WTC11 (cell line): ENCODE results near the gene BLM.

Experiments used
- GRHL2 ChIP-seq: fragments of 250-450 bp; sonication (Bioruptor Pico); IDR thresholded peaks from 2 replicates; pipeline ENCODE4 v1.8.0; 2022; ENCODE audit warnings: mild to moderate bottlenecking, moderate library complexity; ENCODE audit not compliant: insufficient replicate concordance, severe bottlenecking
- HMGA2 ChIP-seq: fragments of 250-450 bp; sonication (Bioruptor Pico); IDR thresholded peaks from 2 replicates; pipeline ENCODE4 v1.4.0; 2021; ENCODE audit warnings: mild to moderate bottlenecking, moderate library complexity
- JAZF1 ChIP-seq: fragments of 250-450 bp; sonication (Bioruptor Pico); IDR thresholded peaks from 2 replicates; pipeline ENCODE4 v1.9.0; 2021; ENCODE audit warnings: moderate library complexity, mild to moderate bottlenecking, inconsistent platforms
- NFE2L1 ChIP-seq: sonication (generic); formaldehyde crosslinking; IDR thresholded peaks from 2 replicates; pipeline ENCODE4 v1.8.1; 2023; ENCODE audit warnings: missing genetic modification reagents
- NFYB ChIP-seq: sonication (generic); formaldehyde crosslinking; conservative IDR thresholded peaks from 2 replicates; pipeline ENCODE4 v1.8.0; 2022; ENCODE audit warnings: low read depth, missing genetic modification reagents
- SMAD4 ChIP-seq: sonication (generic); formaldehyde crosslinking; IDR thresholded peaks from 2 replicates; pipeline ENCODE4 v1.8.0; 2022; ENCODE audit warnings: mild to moderate bottlenecking, missing genetic modification reagents
- SP1 ChIP-seq: sonication (generic); formaldehyde crosslinking; conservative IDR thresholded peaks from 2 replicates; pipeline ENCODE4 v1.8.1; 2022; ENCODE audit warnings: missing genetic modification reagents
- TF ChIP-seq, protein P1 (sequence below): fragments of 200-600 bp; IDR thresholded peaks from 2 replicates; pipeline ENCODE4 v1.8.0; 2022; ENCODE audit warnings: antibody characterized with exemption
- TF ChIP-seq, protein P2 (sequence below): sonication (generic); formaldehyde crosslinking; IDR thresholded peaks from 2 replicates; pipeline ENCODE4 v1.8.0; 2022; ENCODE audit warnings: mild to moderate bottlenecking, missing genetic modification reagents
- TF ChIP-seq, protein P3 (sequence below): sonication (generic); formaldehyde crosslinking; IDR thresholded peaks from 2 replicates; pipeline ENCODE4 v1.8.1; 2023; ENCODE audit warnings: mild to moderate bottlenecking, missing genetic modification reagents
- TF ChIP-seq, protein P4 (sequence below): sonication (generic); formaldehyde crosslinking; IDR thresholded peaks from 2 replicates; pipeline ENCODE4 v1.8.0; 2022; ENCODE audit warnings: mild to moderate bottlenecking, missing genetic modification reagents

DNA sequence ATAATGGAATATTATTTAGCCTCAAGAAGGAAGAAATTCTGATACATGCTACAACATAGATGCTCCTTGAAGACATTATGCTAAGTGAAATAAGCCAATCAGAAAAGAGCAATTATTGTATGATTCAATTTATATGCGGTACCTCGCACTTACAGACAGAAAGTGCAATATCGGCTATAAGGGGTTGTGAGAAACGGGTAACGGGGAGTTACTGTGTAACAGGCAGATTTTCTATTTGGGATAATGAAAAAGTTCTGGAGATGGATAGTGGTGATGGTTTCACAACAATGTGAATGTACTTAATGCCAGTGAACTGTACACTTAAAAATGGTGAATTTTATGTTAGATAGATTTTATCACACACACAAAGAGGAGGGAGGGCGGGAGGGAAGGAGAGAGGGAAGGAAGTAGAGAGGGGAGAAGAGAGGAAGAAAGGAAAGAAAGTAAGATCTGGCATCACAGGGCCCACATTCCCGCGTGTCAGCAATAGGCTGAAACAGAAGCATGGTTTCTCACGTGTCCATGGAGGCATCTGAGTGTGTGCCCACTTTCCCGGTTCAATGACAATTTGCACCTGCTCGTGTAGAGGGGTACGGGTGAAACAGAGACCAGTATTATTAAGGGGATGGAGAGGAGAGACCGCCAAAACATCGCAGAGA is 700 bp upstream of the BLM start:
- TF ChIP-seq, protein P1, sequence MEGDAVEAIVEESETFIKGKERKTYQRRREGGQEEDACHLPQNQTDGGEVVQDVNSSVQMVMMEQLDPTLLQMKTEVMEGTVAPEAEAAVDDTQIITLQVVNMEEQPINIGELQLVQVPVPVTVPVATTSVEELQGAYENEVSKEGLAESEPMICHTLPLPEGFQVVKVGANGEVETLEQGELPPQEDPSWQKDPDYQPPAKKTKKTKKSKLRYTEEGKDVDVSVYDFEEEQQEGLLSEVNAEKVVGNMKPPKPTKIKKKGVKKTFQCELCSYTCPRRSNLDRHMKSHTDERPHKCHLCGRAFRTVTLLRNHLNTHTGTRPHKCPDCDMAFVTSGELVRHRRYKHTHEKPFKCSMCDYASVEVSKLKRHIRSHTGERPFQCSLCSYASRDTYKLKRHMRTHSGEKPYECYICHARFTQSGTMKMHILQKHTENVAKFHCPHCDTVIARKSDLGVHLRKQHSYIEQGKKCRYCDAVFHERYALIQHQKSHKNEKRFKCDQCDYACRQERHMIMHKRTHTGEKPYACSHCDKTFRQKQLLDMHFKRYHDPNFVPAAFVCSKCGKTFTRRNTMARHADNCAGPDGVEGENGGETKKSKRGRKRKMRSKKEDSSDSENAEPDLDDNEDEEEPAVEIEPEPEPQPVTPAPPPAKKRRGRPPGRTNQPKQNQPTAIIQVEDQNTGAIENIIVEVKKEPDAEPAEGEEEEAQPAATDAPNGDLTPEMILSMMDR, result no peak
- TF ChIP-seq NFYB (CRISPR knock-in tag) (no peak), JAZF1 (CRISPR knock-in tag) (no peak), NFE2L1 (CRISPR knock-in tag) (no peak), HMGA2 (CRISPR knock-in tag) (no peak), SP1 (no peak), GRHL2 (CRISPR knock-in tag) (no peak), SMAD4 (no peak)
- TF ChIP-seq, protein P2, sequence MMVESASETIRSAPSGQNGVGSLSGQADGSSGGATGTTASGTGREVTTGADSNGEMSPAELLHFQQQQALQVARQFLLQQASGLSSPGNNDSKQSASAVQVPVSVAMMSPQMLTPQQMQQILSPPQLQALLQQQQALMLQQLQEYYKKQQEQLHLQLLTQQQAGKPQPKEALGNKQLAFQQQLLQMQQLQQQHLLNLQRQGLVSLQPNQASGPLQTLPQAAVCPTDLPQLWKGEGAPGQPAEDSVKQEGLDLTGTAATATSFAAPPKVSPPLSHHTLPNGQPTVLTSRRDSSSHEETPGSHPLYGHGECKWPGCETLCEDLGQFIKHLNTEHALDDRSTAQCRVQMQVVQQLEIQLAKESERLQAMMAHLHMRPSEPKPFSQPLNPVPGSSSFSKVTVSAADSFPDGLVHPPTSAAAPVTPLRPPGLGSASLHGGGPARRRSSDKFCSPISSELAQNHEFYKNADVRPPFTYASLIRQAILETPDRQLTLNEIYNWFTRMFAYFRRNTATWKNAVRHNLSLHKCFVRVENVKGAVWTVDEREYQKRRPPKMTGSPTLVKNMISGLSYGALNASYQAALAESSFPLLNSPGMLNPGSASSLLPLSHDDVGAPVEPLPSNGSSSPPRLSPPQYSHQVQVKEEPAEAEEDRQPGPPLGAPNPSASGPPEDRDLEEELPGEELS (CRISPR knock-in tag), result no peak
- TF ChIP-seq, protein P3, sequence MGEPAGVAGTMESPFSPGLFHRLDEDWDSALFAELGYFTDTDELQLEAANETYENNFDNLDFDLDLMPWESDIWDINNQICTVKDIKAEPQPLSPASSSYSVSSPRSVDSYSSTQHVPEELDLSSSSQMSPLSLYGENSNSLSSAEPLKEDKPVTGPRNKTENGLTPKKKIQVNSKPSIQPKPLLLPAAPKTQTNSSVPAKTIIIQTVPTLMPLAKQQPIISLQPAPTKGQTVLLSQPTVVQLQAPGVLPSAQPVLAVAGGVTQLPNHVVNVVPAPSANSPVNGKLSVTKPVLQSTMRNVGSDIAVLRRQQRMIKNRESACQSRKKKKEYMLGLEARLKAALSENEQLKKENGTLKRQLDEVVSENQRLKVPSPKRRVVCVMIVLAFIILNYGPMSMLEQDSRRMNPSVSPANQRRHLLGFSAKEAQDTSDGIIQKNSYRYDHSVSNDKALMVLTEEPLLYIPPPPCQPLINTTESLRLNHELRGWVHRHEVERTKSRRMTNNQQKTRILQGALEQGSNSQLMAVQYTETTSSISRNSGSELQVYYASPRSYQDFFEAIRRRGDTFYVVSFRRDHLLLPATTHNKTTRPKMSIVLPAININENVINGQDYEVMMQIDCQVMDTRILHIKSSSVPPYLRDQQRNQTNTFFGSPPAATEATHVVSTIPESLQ (CRISPR knock-in tag), result no peak
- TF ChIP-seq, protein P4, sequence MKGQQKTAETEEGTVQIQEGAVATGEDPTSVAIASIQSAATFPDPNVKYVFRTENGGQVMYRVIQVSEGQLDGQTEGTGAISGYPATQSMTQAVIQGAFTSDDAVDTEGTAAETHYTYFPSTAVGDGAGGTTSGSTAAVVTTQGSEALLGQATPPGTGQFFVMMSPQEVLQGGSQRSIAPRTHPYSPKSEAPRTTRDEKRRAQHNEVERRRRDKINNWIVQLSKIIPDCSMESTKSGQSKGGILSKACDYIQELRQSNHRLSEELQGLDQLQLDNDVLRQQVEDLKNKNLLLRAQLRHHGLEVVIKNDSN, result no peak
